PFSK-1 (cell line): ENCODE results near the gene CLCA1.
A peak's percentile ranks its signal among the peaks of the same experiment; 100 is the strongest.

Source experiments
- FOXP2 ChIP-seq: optimal IDR thresholded peaks from 2 replicates; pipeline ENCODE3; 2011; ENCODE audit warnings: borderline replicate concordance, control low read depth, inconsistent platforms; ENCODE audit not compliant: insufficient read depth; ENCODE audit errors: extremely low read length, extremely low read depth
- POLR2AphosphoS5 ChIP-seq: IDR thresholded peaks from 2 replicates; pipeline ENCODE4 v1.6.1; 2012; ENCODE audit warnings: low read depth, mild to moderate bottlenecking, control low read depth, low read length, moderate library complexity
- SIN3A ChIP-seq: IDR thresholded peaks from 2 replicates; pipeline ENCODE4 v1.6.1; 2012; ENCODE audit warnings: mild to moderate bottlenecking, low read length, moderate library complexity, borderline replicate concordance; ENCODE audit not compliant: insufficient read depth
- TAF1 ChIP-seq: IDR thresholded peaks from 2 replicates; pipeline ENCODE4 v1.6.1; 2012; ENCODE audit warnings: low read length, control low read depth, borderline replicate concordance; ENCODE audit not compliant: insufficient read depth
- TF ChIP-seq, protein P1 (sequence below), 2 experiments: IDR thresholded peaks; 2 replicates each; pipeline versions ENCODE4 v1.6.1 to v1.8.0; 2011 to 2012; ENCODE audit warnings: low read depth in 2 of 2, low read length in 2 of 2, control low read depth in 1 of 2, inconsistent platforms in 1 of 2, mild to moderate bottlenecking in 1 of 2, moderate library complexity in 1 of 2; ENCODE audit not compliant: insufficient read depth in 1 of 2

The CLCA1 gene

GRCh38 chr1:86423873-86424272 is 44.9 kb upstream of the CLCA1 start, which contains the start of gene CLCA2:
Gene CLCA2, plus strand, starts transcription at chr1:86424171. Its CDS starts 77 bp downstream, at chr1:86424248.
- no peak for TF ChIP-seq FOXP2
- TF ChIP-seq TAF1: no peak
- TF ChIP-seq, protein P1, sequence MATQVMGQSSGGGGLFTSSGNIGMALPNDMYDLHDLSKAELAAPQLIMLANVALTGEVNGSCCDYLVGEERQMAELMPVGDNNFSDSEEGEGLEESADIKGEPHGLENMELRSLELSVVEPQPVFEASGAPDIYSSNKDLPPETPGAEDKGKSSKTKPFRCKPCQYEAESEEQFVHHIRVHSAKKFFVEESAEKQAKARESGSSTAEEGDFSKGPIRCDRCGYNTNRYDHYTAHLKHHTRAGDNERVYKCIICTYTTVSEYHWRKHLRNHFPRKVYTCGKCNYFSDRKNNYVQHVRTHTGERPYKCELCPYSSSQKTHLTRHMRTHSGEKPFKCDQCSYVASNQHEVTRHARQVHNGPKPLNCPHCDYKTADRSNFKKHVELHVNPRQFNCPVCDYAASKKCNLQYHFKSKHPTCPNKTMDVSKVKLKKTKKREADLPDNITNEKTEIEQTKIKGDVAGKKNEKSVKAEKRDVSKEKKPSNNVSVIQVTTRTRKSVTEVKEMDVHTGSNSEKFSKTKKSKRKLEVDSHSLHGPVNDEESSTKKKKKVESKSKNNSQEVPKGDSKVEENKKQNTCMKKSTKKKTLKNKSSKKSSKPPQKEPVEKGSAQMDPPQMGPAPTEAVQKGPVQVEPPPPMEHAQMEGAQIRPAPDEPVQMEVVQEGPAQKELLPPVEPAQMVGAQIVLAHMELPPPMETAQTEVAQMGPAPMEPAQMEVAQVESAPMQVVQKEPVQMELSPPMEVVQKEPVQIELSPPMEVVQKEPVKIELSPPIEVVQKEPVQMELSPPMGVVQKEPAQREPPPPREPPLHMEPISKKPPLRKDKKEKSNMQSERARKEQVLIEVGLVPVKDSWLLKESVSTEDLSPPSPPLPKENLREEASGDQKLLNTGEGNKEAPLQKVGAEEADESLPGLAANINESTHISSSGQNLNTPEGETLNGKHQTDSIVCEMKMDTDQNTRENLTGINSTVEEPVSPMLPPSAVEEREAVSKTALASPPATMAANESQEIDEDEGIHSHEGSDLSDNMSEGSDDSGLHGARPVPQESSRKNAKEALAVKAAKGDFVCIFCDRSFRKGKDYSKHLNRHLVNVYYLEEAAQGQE (IDR thresholded peaks at IDR 0.05; ENCODE audit: insufficient read depth in 1 of 2, low read depth in 2 of 2, low read length in 2 of 2): no peak
- no peak for TF ChIP-seq SIN3A
- TF ChIP-seq POLR2AphosphoS5: no peak

- TF ChIP-seq FOXP2 (no peak), POLR2AphosphoS5 (no peak), SIN3A (no peak)
- TF ChIP-seq, protein P1 (IDR thresholded peaks at IDR 0.05; ENCODE audit: insufficient read depth in 1 of 2, low read depth in 2 of 2, low read length in 2 of 2): no peak
Observed at GRCh38 chr1:86429122-86429725, 39.5 kb upstream of the CLCA1 start.

DNA sequence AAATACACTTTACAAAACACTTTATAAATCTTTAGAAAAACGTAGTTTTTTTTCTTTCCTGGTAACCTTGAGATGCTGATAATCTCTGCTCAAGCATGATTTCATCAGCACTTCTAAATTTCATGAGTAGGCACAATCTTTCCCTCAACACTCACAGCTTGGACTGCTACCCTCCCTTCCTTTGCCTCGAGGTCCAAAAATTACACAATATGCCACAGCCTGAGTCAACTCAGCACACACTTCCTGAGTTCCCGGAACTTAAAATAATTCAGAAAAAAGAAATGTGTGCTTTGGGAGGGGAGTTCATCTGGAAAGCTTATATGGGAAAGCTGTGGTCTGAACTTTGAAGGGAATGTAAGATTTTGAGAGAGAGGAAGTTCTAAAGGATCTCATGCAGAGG is 38.9 kb upstream of the CLCA1 start:
- TF ChIP-seq SIN3A (0 out of 2 replicates have a peak, but pooled peaks have one; percentile 56), POLR2AphosphoS5 (no peak)
- TF ChIP-seq, protein P1 (IDR thresholded peaks at IDR 0.05; ENCODE audit: insufficient read depth in 1 of 2, low read depth in 2 of 2, low read length in 2 of 2): peak in 1 of 2 experiments; percentile 53; a peak in 1 of 4 replicates

GRCh38 chr1:86430376-86430775 is 38.4 kb upstream of the CLCA1 start:
- TF ChIP-seq TAF1 (no peak), FOXP2 (no peak), POLR2AphosphoS5 (no peak), SIN3A (no peak)
- TF ChIP-seq, protein P1 (IDR thresholded peaks at IDR 0.05; ENCODE audit: insufficient read depth in 1 of 2, low read depth in 2 of 2, low read length in 2 of 2): no peak

DNA sequence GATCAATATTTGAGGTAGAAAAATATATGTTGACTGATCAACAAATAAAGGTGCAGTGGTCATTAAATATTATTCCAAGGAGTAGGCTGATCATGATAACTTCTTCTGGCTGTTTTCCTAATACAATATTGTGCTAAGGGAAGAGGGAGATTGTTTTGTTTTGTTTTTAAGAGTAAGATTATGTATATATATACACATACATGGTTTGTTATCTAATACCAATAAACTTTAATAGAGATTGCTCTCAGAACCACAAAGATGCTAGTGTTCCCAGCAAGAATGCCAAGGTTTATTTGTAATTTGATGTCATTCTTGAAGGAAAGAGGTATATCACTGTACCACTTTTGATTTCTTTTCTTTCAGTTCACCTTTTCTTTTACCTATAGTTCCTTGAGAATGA is 34.7 kb upstream of the CLCA1 start:
- TF ChIP-seq, protein P1 (IDR thresholded peaks at IDR 0.05; ENCODE audit: insufficient read depth in 1 of 2, low read depth in 2 of 2, low read length in 2 of 2): no peak
- TF ChIP-seq FOXP2 (no peak), TAF1 (no peak), SIN3A (no peak), POLR2AphosphoS5 (no peak)
